B cell (primary cell): Measurements from ENCODE around the gene HNRNPLL.

Source experiments
- EZH2 ChIP-seq: IDR thresholded peaks from 2 replicates; pipeline ENCODE4 v1.6.1; 2012; ENCODE audit warnings: borderline replicate concordance, low read depth, mild to moderate bottlenecking, moderate library complexity, low read length; ENCODE audit not compliant: insufficient read depth, poor library complexity, severe bottlenecking
- TF ChIP-seq, protein P1 (sequence below): fragments of 200-600 bp; IDR thresholded peaks from one replicate; pipeline ENCODE4 v1.8.0; 2022; ENCODE audit warnings: antibody characterized with exemption, mild to moderate bottlenecking

DNA sequence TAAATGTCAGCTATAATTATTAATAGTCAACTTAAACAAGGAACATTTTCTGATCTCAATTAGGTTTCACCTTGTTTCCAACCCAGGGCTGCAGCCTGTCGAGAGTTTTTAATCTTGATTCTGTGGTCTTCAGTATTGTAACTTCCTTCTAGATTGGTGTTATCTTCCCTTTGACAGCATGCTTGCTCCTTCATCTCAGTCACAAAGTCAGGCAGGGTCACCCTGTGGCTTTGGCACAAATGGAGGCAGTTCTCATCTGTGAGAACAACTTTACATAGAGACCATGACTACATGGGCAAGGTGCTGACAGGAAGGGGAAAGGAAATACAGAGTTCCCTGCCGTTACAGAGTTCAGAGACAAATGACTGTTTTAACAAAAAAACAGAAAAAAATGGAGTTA lies 50.5 kb downstream of the HNRNPLL start:
- TF ChIP-seq, protein P1, sequence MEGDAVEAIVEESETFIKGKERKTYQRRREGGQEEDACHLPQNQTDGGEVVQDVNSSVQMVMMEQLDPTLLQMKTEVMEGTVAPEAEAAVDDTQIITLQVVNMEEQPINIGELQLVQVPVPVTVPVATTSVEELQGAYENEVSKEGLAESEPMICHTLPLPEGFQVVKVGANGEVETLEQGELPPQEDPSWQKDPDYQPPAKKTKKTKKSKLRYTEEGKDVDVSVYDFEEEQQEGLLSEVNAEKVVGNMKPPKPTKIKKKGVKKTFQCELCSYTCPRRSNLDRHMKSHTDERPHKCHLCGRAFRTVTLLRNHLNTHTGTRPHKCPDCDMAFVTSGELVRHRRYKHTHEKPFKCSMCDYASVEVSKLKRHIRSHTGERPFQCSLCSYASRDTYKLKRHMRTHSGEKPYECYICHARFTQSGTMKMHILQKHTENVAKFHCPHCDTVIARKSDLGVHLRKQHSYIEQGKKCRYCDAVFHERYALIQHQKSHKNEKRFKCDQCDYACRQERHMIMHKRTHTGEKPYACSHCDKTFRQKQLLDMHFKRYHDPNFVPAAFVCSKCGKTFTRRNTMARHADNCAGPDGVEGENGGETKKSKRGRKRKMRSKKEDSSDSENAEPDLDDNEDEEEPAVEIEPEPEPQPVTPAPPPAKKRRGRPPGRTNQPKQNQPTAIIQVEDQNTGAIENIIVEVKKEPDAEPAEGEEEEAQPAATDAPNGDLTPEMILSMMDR: no peak
- no peak for TF ChIP-seq EZH2
